Loucy (cell line): ENCODE measurements around the gene C4BPB.

Source experiments
- CTCF ChIP-seq: fragments of 200-600 bp; sonication (generic); conservative IDR thresholded peaks from 2 replicates; pipeline ENCODE4 v1.5.1; 2014; ENCODE audit warnings: mild to moderate bottlenecking, antibody characterized with exemption, low read length
- EZH2phosphoT487 ChIP-seq: fragments of 200-600 bp; IDR thresholded peaks from 2 replicates; pipeline ENCODE4 v1.6.1; 2018; ENCODE audit warnings: antibody characterized with exemption, mild to moderate bottlenecking, moderate library complexity, borderline replicate concordance

- no peak for TF ChIP-seq CTCF
- no peak for TF ChIP-seq EZH2phosphoT487
Measured at GRCh38 chr1:207067665-207068064, 21.0 kb upstream of the C4BPB start.
